ENCODE data around the gene SPIC. TPM values are rescaled to one million over a fixed set of nuclear protein-coding genes. Genes with fewer than 3 reads are reported as not detected.

The SPIC gene
- total RNA-seq, 2 experiments from 2014 or later, result not detected

GRCh38 chr12:101488469-101488868, 13.3 kb downstream of the SPIC start:
- Mint-ChIP-seq H3K9me3 (ENCODE audit: low read depth) (no peaks in the 10 kb centered on the region), H3K4me3 (no peak overlapping the region), H3K36me3 (no peaks in the 10 kb centered on the region), H3K4me1 (no peaks in the 10 kb centered on the region), H3K27me3 (peaks cover 8% of the 10 kb centered on the region), H3K27ac (no peak overlapping the region)
- ATAC-seq (no peak), DNase-seq (no peak)
- CTCF ChIA-PET, result no interaction called here

GRCh38 chr12:101490286-101490920, 15.3 kb downstream of the SPIC start:
- Mint-ChIP-seq H3K27ac (no peak overlapping the region), H3K9me3 (ENCODE audit: low read depth) (no peaks in the 10 kb centered on the region), H3K27me3 (peaks cover 8% of the 10 kb centered on the region), H3K36me3 (no peaks in the 10 kb centered on the region), H3K4me1 (no peaks in the 10 kb centered on the region), H3K4me3 (no peak overlapping the region)
- CTCF ChIA-PET, result interaction anchor here (1.0 kb wide), 1 partner anchor 349 kb away, joined by 4 read pairs; no protein-coding TSS in a partner anchor
- ATAC-seq (no peak), DNase-seq (no peak)

DNA sequence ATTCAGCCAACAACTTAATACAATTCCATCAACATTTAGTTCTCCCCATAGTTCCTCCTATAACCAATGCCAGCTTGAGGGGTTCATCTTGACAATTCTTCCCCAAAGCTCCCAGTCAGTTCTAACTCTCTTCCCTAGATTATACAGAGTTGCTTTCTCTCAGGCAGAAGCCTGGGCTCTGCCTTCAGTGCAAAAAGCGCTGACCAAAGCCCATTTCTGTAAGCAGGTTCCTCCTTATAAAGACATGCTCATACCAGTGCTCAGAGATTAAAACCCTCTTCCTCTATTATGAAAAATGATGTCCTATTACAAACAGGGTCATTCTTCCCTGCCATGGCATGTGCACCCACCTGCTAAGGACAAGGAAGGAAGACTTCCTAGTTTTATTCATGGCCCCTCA, 16.2 kb downstream of the SPIC start:
- Mint-ChIP-seq H3K9me3 (ENCODE audit: low read depth) (no peaks in the 10 kb centered on the region), H3K4me3 (no peak overlapping the region), H3K27me3 (peaks cover 8% of the 10 kb centered on the region), H3K27ac (no peak overlapping the region), H3K36me3 (no peaks in the 10 kb centered on the region), H3K4me1 (no peaks in the 10 kb centered on the region)
- ATAC-seq, result no peak
- DNase-seq, result no peak
- CTCF ChIA-PET, result no interaction called here

- H3K4me3 Mint-ChIP-seq, result no peak overlapping the region
- no peaks in the 10 kb centered on the region for H3K9me3 Mint-ChIP-seq (ENCODE audit: low read depth)
- DNase-seq (no peak), ATAC-seq (no peak)
- no peaks in the 10 kb centered on the region for H3K36me3 Mint-ChIP-seq
- H3K27ac Mint-ChIP-seq, result no peak overlapping the region
- peaks cover 10% of the 10 kb centered on the region for H3K27me3 Mint-ChIP-seq
- no peaks in the 10 kb centered on the region for H3K4me1 Mint-ChIP-seq
- CTCF ChIA-PET, result no interaction called here
Measured at GRCh38 chr12:101493556-101493955, 18.4 kb downstream of the SPIC start.

GRCh38 chr12:101498252-101498651, 23.1 kb downstream of the SPIC start:
- H3K27me3 Mint-ChIP-seq, result peaks cover 10% of the 10 kb centered on the region
- H3K4me3 Mint-ChIP-seq, result no peak overlapping the region
- DNase-seq (no peak), ATAC-seq (no peak)
- no peak overlapping the region for H3K27ac Mint-ChIP-seq
- no peaks in the 10 kb centered on the region for H3K36me3 Mint-ChIP-seq
- H3K9me3 Mint-ChIP-seq (ENCODE audit: low read depth), result no peaks in the 10 kb centered on the region
- H3K4me1 Mint-ChIP-seq, result no peaks in the 10 kb centered on the region
- CTCF ChIA-PET, result interaction anchor here (1.2 kb wide), 1 partner anchor 83 kb away, joined by 3 read pairs; no protein-coding TSS in a partner anchor

DNA sequence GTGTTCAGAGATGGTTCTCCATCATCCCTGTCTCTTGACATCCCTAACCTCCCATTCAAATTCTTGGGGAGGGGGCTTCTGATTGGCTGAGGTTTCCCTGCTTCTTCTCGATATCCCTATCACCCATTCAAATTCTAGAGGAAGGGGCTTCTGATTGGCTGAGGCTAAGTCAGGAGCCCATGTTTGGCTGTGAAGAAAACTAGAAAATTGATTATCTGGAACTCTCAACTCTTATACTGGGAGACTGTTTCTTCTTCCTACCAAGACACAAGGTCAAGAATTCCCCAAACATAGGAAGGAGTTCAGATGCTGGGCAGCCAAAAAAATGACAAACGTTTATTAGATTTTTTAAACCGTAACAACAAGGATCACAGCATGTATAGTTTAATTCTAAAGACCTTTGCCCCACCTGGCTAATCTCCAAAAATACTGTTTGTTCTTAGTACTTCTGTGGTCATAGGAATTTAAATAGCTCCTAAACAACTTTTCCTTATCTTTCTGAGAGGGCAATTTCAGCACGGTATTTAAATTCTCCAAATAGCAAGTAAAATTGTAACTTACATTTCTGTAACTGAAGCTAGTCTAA, 26.4 kb downstream of the SPIC start:
- CTCF ChIA-PET, result no interaction called here
- no peaks in the 10 kb centered on the region for H3K9me3 Mint-ChIP-seq (ENCODE audit: low read depth)
- ATAC-seq (no peak), DNase-seq (no peak)
- H3K4me3 Mint-ChIP-seq, result no peak overlapping the region
- H3K27ac Mint-ChIP-seq, result no peak overlapping the region
- no peaks in the 10 kb centered on the region for H3K4me1 Mint-ChIP-seq
- no peaks in the 10 kb centered on the region for H3K36me3 Mint-ChIP-seq
- peaks cover 19% of the 10 kb centered on the region for H3K27me3 Mint-ChIP-seq

DNA sequence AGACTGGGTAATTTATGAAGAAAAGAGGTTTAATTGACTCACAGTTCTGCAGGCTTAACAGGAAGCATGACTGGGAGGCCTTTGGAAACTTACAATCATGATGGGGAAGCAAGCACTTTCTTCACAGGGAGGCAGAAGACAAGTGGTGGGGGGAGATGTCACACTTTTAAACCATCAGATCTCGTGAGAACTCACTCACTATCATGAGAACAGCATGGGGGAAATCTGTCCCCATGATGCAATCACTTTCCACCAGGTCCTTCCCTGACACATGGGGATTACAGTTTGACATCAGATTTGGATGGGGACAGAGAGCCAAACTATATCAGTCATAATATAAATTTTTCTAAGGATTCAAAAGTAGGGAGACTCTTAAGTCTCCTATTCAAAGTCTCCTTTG, 46.0 kb downstream of the SPIC start:
- Mint-ChIP-seq H3K4me3 (no peak overlapping the region), H3K36me3 (no peaks in the 10 kb centered on the region), H3K27me3 (peaks cover 13% of the 10 kb centered on the region), H3K4me1 (no peaks in the 10 kb centered on the region), H3K27ac (no peak overlapping the region), H3K9me3 (ENCODE audit: low read depth) (no peaks in the 10 kb centered on the region)
- CTCF ChIA-PET, result no interaction called here
- DNase-seq, result no peak
- ATAC-seq, result no peak

GRCh38 chr12:101527682-101528081, 52.5 kb downstream of the SPIC start:
- ATAC-seq (no peak), DNase-seq (no peak)
- no peak overlapping the region for H3K27ac Mint-ChIP-seq
- H3K9me3 Mint-ChIP-seq (ENCODE audit: low read depth), result no peaks in the 10 kb centered on the region
- H3K4me3 Mint-ChIP-seq, result no peak overlapping the region
- peaks cover 6% of the 10 kb centered on the region for H3K27me3 Mint-ChIP-seq
- H3K4me1 Mint-ChIP-seq, result no peaks in the 10 kb centered on the region
- no peaks in the 10 kb centered on the region for H3K36me3 Mint-ChIP-seq
- CTCF ChIA-PET, result no interaction called here

DNA sequence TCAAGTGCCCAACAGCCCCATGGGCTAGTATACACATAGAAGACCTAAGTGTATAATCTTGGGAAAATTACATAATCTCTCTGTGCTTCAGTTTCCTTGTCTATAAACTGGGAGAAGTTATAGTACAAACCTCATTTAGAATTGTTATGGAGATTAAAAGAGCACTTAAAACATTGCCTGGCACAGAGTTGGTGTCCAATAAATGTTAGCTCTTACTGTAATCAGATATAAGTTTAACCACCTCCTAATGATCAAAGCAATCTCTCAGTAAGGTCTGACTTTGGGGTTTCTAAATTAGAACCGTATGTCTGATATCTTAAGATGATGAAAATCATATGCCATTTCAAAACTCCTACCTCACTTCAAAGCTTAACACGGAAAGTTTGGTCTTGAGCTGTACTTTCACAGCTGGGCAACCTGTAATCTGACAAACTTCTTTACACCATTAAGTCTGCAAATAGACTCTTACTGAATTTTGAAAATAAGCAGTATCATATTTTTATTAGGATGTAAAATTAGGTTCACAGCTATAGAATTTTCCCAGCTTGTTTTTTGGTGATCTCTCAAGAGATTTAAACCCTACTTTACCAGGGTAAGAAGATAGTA, 61.0 kb downstream of the SPIC start:
- CTCF ChIA-PET, result no interaction called here
- Mint-ChIP-seq H3K27me3 (peaks cover 15% of the 10 kb centered on the region), H3K27ac (no peak overlapping the region)

More for the DNA sequence above, 61.0 kb downstream of the SPIC start:
- DNase-seq (no peak), ATAC-seq (no peak)
- Mint-ChIP-seq H3K4me3 (no peak overlapping the region), H3K36me3 (no peaks in the 10 kb centered on the region), H3K4me1 (no peaks in the 10 kb centered on the region), H3K9me3 (ENCODE audit: low read depth) (no peaks in the 10 kb centered on the region)

Other genes starting within 250 kb of the SPIC start
- gene UTP20, start 195.2 kb upstream of the SPIC start, total RNA-seq, result 10 to 100 TPM; 13.0 to 24.9 TPM
- 10 to 100 TPM; 38.0 to 58.1 TPM for gene ARL1, start 67.6 kb upstream of the SPIC start, total RNA-seq
- gene MYBPC1, start 119.6 kb downstream of the SPIC start, total RNA-seq, result not detected
- 10 to 100 TPM; 14.3 to 20.8 TPM for gene CHPT1, start 222.3 kb downstream of the SPIC start, total RNA-seq